GM19351 (cell line): ENCODE data around the gene CHPT1.
"Not testable (repeated sequence)": the region's sequence is repeated elsewhere in the genome, so short reads cannot be mapped to it uniquely, and the experiment has no call there.

Source experiments
- ATAC-seq: cut with Tn5 transposase; IDR thresholded peaks from one replicate; pipeline ENCODE4 v1.9.1; 2021; ENCODE audit warnings: mild to moderate bottlenecking, moderate library complexity; ENCODE audit not compliant: unreplicated experiment

The CHPT1 gene

DNA sequence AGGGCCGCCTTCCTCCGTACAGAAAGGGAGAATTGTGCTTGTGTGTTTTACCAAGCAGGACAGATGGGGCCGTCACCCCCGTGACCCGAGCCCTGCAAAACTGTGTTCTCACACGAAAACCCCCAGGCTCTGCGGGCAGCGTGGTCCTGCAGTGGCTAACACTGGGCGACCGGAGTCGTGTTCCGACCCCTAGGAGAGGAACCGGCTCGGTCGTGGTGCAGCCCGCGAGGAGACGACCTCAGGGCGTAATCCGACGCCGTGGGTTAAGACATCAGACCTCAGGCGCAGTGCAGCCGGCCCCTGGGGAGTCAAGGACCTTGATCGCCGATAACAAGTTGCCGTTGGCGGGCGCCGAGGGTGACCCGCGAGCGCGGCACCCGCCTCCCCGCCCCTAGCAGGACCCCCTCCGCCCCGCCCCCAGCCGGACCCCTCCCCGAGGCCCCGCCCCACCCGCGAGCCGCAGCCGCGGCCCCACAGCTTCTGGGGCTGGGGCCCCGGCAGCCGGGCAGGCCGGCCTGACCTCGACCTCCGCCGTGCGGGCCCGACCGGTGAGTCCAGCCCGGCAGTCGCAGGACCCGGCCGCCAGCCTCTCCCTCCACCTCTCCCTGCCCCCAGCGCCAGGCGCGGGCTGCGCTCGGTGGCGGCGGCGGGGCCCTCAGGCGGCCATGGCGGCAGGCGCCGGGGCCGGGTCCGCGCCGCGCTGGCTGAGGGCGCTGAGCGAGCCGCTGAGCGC, at the start of gene CHPT1:
CHPT1 (plus strand) TSS at position 444 of the 733 bp plus-strand sequence; CDS start at position 666, 222 bp downstream.
- ATAC-seq = peak; percentile 63

DNA sequence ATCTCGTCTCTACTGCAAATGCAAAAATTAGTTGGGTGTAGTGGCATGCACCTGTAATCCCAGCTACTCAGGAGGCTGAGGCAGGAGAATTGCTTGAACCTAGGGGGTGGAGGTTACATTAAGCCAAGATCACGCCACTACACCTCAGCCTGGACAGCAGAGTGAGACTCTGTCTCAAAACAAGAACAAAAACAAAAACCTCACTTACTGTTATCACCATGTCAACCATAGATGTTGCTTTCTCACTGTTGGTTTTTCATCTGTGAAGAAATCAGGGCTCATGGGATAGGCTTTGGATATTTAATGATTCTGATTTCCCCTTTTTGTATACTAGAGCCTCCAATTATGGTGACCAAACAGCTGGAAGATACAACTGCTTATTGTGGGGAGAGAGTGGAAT, 49.7 kb upstream of the CHPT1 start:
- no peak for ATAC-seq

DNA sequence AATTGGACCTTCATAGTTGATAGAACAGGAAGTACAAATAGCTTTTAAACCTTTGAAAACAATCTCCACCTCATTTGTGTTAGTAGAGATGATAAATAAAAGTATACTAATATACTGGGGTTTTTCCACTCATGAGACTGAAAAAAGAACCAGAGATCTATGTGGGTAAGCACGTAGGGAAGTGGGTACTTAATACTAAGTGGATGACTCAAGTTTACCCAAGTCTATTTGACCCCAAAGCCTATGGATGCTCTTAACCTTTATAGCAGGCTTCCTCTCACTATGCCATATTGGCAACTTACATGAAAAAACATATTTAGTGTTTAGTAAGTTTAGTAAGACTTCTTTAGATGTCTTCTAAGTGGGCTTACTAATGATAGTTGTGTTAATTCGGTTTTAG, 49.2 kb upstream of the CHPT1 start:
- no peak for ATAC-seq

DNA sequence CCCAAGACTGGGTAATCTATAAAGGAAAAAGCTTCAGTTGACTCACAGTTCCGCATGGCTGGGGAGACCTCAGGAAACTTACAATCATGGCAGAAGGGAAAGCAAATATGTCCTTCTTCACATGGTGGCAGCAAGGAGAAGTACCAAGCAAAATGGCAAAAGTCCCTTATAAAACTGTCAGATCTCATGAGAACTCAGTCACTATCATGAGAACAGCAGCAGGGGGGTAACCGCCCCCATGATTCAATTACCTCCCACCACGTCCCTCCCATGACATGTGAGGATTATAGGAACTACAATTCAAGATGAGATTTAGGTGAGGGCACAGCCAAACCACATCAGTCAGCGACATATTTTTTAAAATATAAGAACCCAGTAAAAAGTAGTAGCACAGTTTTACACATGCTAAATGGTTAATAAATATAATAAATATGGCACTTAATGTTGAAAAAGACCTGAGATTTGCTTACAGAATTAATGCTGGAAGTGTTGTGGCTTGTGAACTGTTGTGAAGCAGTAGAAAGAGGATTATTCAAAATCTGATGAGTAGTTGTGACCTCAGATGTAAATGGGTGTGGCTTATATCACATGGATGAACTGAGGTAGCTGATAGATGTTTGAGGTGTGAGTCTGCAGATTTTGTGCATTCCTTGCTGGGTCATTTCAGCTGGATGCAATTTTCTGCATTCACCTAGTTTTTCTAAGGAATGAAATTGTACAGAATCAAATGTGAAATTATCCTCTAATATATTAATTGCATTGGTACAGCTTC, 46.9 kb upstream of the CHPT1 start:
- ATAC-seq = no peak

DNA sequence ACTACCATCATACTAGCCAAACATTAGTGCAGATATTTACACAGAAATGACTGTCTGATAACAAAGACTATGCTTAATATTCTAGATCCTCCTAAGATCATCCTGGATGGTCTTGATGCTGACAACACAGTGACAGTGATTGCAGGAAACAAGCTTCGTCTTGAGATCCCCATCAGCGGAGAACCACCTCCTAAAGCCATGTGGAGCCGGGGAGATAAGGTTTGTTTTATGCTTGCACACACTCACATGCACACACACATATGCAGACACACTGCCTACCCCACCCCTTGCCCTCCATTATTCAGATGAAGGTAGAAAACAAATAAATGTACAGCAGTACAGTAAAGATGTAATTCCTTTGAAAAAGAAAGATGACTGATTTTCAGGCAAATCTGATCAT, 44.4 kb upstream of the CHPT1 start:
- no peak for ATAC-seq

DNA sequence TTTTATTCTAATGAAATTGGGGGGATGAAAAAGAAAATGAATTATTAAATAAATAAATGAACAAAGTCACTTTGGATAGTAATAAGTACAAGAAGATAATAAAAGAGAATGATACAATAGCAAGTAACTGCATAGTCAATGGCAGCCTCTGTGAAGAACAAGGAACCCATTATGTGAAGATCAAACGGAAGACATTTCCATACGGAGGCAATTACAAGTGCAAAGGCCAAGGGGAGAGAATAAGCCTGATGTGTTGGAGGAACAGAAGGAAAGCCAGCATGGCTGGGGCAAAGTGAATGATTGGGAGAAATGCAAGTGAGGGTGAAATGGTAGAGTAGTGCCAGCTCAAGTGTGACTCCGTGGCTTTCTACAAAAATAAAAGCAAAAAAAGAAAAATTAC, 43.9 kb upstream of the CHPT1 start:
- ATAC-seq = no peak

DNA sequence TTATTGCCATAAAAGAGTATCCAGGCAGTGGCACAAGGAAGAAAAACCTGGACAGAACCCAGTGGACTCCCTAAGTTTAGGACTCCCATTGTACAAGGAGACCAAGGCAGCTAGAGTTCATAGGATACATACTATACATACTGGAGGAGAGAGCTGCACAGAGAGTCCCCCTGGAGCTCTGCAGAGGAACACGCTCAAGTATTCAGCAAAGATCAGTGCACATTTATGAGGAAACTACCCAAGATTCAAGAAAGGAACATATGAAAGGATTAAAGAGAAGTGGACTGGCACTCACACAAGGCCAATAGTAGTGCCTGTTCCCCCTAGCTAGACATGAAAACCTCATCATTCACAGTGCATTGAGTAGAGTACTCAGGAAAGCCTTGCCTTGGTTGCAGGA, 43.0 kb upstream of the CHPT1 start:
- ATAC-seq = no peak

DNA sequence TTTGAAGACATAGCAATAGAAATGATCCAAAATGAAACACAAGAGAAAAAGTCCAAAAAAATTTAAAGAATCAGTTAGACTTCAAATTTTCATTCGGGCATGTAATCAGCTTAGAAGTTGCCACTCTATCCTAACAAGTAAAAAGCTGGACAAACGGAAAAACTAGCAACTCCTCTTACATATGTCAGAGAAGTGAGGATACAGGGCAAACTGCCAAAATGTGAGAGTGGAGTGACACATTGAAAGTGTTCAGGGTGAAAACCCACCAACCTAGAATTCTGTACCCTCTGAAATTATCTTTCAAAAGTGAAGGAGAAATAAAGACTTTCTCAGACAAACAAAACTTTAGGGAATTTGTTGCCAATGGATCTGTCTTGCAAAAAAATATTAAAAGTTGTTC, 42.0 kb upstream of the CHPT1 start:
- no peak for ATAC-seq

DNA sequence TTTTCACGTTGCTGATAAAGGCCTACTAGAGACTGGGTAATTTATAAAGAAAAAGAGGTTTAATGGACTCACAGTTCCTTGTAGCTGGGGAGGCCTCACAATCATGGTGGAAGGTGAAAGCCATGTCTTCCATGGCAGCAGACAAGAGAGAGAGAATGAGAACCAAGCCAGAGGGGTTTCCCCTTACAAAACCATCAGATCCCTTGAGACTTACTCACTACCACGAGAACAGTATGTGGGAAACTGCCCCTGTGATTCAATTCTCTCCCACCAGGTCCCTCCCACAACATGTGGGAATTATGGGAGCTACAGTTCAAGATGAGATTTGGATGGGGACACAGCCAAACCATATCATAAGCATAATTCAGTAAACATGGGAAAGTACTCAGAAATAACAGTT, 36.8 kb upstream of the CHPT1 start:
- not testable (repeated sequence) for ATAC-seq

DNA sequence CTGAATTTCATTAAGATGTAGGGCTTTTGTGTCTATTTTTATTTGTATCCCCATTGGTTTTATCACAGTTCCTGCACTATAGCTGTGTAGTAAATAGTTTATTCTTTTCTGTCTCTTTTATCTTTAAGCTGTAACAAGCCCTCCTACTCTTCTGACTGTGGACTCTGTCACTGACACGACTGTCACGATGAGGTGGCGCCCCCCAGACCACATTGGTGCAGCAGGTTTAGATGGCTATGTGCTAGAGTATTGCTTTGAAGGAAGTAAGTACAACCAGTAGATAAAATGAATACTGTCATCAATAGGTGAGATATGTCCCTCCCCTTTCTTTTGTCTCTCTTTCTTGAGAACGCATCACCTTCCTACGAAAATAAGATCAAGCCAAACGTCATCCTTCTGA, 34.1 kb upstream of the CHPT1 start:
- ATAC-seq = no peak

DNA sequence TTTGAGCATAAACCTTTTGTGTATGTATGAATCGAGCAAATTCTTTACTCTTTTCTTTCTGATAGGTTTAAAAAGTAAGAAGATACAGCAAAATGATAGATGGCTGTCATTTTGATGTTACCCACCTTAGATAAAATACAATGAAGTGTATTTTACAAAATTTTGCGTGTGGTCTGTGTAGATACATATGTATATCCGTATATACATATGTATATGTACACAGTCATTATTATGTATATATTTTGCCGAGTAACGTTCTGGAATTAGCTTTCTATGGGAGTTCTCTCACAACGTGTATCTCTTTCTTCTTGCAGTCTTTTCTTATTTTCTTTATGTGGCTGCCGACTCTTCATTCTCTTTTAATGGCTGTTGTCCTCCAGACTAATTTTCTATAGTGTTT, 32.4 kb upstream of the CHPT1 start:
- no peak for ATAC-seq

DNA sequence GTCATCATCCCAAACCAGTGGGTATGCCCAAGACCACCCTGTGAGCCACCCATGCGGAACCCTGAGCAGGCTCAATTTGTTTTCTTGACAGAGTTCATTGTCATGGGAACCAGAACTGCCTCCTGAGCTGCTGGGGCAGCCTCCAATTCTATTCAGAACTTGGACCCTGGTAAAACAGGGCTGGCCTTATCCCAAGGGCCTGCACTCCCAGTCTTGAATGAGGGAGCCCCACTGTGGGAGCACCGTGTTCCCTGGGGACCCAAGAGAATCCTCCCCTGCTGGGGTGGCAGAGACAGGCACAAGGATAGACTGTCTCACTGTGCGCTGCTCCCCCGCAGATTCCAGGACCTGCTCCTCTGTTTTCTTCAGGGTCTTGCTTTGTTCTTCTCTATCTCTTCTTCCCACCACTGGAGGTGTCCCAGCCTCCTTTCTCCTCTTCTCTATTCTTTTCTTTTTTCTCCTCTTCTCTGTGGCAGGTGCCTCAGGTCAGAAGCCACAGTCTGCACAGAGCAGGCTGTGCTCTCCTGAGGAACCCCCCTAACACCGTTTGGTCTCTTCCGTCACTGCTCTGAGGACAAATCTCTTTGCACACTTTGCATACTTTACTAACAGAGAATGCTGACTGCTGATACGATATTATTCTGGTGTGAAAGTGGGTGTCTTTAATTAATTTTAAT, 31.2 kb upstream of the CHPT1 start:
- ATAC-seq = no peak

DNA sequence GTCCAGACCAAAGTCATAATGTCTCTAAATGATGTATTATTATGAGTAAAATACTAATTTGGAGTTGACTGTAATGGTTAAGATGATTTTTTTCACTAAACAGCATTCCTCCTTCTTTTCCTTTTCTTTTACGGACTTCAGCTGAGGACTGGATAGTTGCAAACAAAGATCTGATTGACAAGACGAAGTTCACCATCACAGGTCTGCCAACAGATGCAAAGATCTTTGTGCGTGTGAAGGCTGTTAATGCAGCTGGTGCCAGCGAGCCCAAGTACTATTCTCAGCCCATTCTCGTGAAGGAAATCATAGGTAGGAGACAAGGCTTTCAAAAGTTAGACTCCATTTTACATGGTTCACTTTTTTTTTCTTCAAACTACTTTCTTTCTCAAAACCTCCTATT, 29.8 kb upstream of the CHPT1 start:
- no peak for ATAC-seq

DNA sequence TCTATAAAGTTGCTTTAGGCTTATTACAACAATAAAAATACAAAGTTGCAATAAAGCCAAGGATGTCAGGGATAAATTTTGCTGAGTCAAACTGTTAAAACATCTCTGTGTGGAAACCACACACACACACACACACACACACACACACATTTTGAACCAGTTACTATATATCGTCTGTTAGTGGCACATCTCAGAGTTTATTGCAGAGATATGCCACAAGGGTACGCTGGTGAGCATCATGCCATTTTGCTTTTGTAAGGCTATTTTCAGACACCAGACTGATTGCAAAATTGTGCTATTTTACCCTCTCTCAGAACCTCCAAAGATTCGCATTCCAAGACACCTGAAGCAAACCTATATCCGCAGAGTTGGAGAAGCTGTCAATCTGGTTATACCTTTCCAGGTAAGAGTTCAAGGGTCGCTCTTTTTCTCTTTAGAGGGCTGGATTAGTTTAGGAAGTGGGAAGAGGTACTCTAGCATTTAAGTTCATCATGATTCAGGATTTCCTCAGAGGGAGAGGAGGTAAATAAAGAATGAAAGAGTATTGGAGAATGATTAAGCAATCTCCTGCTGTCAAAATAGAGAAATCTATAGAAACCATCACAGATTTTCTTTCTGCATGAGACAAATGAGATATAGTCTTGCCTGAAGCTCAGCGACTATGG, 27.3 kb upstream of the CHPT1 start:
- peak; percentile 53 for ATAC-seq

DNA sequence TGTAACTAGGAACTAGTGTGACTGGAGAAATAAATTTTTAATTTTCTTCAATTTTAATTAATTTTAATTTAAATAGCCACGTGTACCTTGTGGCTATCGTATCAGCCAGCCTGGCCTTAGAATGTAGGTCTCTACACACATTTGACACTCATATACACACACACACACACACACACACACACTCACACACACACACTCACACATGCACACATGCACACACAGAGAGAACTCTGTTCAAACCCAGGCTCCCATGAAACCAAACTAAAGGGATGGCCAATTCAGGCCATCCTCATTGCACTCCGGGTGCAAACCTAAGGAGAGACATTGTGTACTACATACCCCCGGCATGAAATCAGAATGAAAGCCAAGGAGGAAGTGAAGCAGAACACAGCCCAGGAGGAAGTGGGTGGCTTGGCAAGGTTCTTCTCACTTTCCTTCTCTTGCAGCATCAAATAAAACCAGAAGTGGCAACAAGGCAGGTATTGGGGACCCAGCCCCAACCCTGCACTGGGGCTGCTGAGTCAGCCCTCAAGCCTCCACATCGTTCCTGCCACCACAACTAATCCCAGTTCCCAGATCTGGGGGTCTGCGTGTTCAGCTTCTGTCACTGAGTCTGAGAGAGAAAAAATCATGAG, 26.2 kb upstream of the CHPT1 start:
- peak; percentile 87 for ATAC-seq

DNA sequence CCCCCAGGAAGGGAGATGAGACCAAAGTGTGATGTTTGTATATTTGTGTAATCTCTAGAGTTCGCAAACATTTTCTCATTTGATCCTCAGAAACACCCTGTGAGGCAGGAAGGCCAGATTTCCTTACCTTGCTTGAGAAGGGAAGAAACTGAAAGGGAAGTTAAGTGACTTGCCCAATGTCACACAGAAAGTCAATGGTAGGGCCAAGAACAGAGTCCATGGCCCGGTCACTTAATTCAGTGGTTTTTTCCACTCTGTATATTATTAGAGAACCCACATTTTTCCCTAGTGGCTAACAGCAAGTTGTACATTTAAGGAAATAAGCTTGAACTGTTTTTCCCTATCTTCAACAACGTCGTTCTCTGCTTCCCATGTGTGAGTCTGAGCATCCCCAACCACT, 25.6 kb upstream of the CHPT1 start:
- peak; percentile 8 for ATAC-seq

DNA sequence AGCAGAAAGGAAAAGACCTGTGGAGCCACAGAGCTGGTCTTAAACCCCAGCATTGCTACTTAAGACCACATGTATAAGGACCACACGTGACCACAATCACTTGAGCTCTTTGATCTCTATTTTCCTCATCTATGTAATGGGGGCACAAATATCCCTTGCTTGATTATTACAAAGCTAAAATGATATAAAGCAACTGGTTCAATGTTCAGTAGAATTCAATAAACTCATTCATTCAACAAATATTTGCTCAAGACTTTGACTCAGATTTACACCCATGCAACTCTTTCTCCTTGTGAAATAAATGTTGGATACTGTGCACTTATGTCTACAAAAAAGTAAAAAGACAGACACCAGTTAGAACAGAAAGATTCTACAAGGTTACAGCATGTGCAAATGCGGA, 21.9 kb upstream of the CHPT1 start:
- no peak for ATAC-seq

DNA sequence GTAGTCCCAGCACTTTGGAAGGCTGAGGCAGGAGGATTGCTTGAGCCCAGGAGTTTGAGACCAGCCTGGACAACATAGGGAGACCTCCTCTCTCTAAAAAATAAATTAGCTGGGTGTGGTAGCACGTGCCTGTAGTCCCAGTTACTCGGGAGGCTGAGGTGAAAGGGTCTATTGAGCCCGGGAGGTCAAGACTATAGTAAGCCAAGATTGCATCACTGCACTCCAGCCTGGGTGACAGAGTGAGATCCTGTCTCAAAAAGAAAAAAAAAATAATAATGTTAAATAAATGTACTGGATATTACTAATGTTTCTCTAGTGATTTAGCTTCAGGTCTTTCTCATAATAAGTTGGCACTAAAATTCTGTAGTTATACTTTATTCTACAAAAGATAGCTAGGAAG, 20.9 kb upstream of the CHPT1 start:
- ATAC-seq = not testable (repeated sequence)

DNA sequence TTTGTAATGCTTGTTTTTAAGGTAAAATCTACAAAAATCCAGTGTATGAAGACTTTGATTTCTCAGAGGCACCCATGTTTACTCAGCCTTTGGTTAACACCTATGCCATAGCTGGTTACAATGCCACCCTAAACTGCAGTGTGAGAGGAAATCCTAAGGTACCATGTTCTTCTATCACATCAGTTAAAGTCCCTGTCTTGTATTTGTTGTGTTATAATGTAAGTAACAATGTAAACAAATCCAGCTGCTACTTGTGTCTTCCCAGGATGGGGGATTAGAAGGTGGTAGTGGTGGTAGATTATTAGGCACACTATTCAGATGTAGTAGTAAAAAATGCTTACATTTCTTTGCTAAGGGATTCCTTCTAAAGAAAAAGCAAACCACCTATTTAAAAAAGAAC, 19.4 kb upstream of the CHPT1 start:
- ATAC-seq = no peak

DNA sequence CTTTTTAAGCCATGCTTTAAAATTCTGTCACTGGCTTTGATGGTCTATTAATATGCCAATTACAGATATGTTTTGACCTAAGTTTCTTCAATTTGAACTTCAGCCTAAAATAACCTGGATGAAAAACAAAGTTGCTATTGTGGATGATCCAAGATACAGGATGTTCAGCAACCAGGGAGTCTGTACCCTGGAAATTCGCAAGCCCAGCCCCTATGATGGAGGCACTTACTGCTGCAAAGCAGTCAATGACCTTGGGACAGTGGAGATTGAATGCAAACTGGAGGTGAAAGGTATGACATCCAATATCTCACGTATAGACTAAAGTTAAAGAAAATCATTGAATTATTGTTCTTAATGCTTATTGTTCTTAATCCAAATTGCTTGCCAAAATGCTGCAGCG, 17.2 kb upstream of the CHPT1 start:
- ATAC-seq = no peak

DNA sequence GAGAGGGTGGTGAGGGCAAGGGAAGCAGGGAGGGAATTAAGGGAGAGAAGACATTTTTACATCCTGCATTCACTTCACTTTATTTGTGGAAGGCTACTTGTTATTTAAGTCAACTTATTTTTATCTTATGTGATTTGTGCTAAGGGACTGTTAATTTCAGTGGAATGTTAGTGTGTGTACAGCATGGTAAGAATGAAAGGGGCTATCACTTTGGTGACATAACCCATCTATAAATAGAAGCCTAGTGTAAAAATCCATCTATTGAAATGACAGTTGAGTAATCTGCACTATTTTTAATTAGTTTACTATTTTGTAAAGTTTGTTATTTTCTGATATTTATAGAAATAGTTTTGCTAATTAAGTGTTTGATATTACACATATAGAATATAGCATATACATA, 16.8 kb upstream of the CHPT1 start:
- ATAC-seq = no peak
